GM18499 (cell line): ENCODE data around the gene RAB9A.
A peak's percentile ranks its signal among the peaks of the same experiment; 100 is the strongest.

Source experiments
- ATAC-seq: cut with Tn5 transposase; IDR thresholded peaks from one replicate; pipeline ENCODE4 v1.9.1; 2021; ENCODE audit warnings: moderate number of reproducible peaks; ENCODE audit not compliant: insufficient read depth, unreplicated experiment

RAB9A gene

DNA sequence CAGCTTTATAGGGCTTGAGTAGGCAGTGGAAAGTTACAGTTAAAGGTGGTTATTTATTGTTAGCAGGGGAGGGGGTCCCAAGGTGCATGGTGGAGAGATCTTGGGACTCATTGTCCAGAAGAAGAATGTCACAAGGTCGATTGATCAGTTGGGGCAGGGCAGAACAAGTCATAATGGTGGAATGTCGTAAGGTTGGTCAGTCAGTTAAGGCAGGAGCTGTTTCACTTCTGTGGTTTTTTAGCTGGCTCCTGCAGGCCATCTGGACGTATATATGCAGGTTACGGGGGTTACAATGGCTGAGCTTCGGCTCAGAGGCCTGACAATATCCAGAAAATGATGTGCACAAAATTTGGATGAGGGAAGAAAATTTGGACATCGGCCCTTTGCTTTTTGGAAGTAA is 52.8 kb downstream of the RAB9A start:
- no peak for ATAC-seq

DNA sequence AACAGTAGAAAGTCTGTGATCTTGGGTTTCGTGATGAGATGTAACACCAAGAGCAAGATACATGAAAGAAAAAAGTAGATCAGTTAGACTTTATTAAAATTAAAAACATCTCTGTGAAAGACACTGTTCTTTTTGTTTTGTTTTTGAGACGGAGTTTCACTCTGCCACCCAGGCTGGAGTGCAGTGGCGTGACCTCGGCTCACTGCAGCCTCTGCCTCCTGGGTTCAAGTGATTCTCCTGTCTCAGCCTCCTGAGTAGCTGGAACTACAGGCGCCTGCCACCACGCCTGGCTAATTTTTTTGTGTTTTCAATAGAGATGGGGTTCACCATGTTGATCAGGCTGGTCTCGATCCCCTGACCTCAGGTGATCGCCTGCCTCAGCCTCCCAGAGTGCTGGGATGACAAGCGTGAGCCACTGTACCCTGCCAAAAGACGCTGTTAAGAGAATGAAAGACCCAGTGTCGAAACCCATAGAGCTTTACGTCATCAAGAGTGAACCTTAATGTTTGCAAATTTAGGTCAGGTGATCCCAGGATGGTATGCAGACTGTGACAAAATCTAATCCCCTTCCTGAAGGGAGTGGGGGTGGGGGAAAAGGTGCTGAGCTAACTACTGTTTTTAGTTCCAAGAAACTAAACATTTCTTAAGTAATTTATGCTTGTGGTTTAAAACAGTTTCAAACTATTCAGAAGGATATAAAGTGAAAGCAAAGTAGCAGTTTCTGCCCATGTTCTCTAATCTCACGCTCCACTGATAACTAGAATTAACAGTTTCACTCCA is 53.7 kb downstream of the RAB9A start:
- ATAC-seq, result peak; percentile 86

DNA sequence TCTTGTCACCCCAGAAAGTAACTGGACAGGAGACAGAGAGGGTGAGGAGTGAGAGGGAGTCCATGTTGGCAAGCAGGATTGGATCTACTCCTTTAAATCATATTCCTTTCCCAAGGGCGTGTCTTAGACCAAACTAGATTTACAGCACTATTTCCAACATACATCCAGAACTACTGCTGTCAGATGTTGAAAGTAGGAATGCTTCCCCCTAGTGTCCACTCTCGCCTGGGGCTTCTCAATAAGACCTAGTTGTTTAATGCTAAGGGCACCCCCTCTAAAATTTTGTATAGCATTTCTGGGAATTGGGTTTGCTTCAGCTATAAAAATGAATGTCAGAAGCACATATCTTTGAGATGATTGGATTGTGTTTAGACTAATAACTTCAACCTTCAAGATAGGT is 58.9 kb downstream of the RAB9A start:
- ATAC-seq, result no peak

DNA sequence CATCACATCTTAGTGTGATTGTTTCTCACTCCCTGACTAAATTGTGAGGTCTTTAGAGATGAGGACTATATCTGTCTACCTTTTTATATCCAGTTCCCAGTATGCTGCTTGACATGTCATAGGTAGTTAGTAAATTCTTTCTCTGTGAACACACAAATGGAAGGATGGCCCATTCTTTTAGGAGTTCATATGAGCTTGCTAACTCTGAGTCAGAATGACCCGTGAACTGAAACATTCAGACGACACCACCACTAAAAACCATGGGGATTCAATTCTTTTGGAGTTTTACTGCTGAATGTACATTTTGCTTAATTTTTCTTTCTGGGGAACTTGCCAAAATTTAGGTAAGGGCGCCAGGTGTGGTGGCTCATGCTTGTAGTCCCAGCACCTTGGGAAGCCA is 59.6 kb downstream of the RAB9A start:
- no peak for ATAC-seq

DNA sequence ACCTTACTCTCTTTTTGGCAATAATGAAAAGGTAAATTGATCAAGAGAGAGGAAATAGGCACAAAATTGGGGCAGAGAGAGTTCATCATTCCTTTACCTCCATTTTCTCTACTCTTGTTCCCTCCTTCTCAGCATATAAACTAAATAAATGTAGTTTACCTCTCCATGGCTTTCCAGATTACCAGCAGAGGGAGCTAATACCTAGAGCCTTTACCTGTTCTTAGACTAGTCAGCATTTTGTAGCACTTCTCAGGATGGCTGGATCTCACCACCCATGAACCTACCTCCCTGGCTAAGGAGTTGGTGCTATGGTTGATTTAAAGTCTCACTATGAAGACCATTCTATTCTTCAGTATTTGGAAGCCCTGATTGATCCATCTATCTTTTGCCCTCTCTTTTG is 61.3 kb downstream of the RAB9A start:
- ATAC-seq, result no peak

DNA sequence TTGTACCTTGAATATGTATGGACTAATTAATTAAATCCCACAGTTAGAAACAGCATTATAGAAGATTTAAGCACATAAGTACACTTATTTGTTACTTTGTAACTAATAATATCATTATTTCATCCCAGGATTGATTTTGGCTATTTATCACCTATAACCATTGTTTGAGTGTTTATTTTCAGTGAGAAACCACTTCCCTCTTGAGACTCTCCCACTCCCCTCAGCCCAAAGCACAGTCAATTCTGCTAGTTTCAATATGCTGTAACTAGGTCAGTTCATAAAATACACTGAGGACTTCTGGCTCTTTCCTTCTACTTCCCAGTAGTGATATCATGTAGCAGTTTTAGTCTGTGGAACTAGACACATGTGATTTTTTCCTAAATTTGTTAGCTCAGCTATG is 61.9 kb downstream of the RAB9A start:
- ATAC-seq, result no peak

DNA sequence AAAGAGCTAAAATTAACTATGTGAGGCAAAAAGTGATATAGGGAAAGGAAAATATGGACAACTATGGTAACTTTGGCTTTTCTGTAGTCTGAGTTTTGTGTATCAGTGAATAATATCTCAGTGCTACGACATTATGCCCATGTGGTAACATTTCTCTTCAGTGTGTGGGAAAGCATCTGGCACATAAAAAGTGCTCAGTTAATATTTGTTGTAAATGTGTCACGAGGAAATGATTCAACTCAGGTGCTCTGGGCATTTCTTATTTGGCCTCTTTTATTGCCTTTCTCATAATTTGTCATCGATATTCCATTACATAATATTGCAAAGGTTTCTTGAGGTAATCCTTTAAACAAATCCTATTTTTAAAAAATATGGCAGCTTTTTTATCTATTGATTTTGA is 63.2 kb downstream of the RAB9A start:
- ATAC-seq, result no peak

DNA sequence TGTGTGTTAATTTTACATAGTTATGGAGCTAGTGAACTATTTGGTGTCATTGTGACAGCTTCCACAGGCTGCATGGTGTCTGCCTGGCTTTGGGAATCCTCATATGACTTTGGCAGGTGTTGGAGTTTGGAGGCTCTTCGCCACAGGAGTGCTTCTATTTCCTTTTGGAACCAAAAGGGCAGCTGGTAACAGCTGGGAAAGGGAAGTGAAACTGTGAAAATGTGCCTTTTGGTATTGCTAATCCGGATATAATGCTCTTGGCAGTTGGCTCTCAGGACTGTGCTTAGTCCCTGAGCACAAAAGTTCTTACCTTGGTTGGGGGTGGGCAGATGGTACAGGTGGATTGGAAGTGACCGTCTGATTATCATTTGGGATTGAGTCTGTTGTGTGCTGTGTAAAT is 63.7 kb downstream of the RAB9A start:
- peak; percentile 49 for ATAC-seq

DNA sequence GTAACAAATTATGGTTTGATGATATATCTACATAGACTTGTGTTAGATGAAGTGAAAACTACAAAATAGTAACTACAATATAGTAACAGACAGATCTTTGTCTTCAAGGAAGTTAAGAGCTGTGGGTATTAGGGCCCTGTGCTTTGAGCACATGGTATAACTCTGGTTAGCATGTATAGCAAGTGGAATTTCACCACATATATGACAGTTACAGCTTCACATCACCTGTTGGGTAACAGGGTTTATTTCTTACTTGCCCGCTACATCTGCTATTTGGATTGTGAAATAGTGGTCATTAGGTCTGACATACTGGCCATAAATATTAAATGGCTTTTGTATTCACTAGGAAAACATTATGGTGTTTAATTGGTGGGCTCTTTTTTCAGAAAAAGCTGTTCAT is 65.8 kb downstream of the RAB9A start:
- no peak for ATAC-seq

DNA sequence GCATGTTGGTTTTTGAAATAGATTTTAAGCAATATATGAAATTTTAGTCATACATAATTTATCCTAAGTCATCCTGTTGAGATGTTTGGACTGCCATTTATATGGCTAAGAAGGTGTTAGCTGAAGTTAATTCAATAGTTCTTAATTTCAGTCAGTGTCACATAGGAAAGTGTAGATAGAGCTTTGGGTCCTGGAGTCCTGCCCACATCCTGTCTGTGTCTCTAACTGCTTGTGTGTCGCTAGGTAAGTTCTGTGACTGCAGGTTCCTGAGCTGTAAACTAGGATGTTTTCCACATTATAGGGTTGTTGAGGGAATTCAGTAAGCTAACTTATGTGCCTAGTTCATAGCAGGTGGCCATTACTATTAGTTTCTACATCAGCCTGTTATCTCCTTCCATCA is 66.3 kb downstream of the RAB9A start:
- no peak for ATAC-seq

DNA sequence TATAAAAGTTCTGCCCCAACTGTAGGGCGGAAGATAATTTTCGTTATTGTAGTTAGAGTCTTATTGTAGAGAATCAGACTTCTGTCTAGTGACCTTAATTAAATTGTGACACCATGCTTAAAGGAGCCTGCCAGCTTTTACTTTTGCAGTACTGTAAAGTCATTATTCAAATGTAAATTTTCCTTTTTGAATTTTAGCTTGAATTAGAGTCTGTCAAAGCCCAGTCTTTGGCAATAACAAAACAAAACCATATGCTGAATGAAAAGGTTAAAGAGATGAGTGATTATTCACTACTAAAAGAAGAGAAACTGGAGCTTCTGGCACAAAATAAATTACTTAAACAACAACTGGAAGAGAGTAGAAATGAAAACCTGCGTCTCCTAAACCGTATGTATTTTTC is 67.5 kb downstream of the RAB9A start:
- no peak for ATAC-seq

DNA sequence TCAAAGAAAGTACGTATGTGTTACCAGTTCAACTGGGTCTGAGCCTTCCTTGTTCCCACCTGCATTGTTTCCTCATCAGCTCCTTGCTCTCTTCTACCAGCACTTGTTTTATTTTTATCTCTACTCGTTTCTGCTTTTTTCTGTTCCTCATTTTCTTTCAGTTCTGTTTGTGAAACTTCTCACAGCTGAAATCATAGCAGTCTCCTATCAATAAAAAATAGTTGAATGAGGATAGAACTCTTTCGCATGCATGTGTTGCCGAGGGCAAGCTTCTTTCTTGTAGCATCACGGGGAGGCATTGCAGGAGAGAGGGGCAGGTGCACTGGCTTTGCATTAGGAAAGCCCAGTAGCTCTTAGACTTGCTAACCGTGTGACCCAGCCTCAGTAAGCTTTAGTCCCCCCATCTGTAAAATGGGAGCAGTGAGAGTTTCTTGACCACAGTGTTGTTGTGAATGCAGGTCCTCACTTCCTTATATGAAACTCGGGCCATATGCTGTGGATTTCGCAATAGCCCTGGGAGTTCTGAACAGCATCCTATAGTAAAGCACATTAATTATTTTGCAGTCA is 70.3 kb downstream of the RAB9A start:
- ATAC-seq, result peak; percentile 47
